Activated CD8-positive, alpha-beta memory T cell treated with anti-CD3 and anti-CD28 coated beads for 1 hour (primary cell): ENCODE data around the gene NLGN4X.

ENCODE experiments used
- DNase-seq, 2 donors: peaks; one replicate each; pipeline ENCODE4 v3.0.0-alpha.2; 2020; ENCODE audit warnings: low read depth in 1 of 2; ENCODE audit errors: extremely low read depth in 1 of 2

NLGN4X gene

GRCh38 chrX:6228720-6229119, at the start of gene NLGN4X:
Gene NLGN4X (minus strand): TSS chrX:6228867. CDS start chrX:6151466, 77,401 bp downstream.
- no peak for DNase-seq

- DNase-seq: no peak
Observed at GRCh38 chrX:6266041-6266440, 37.4 kb upstream of the NLGN4X start.

- no peak for DNase-seq
Observed at GRCh38 chrX:6262959-6263358, 34.3 kb upstream of the NLGN4X start.

- DNase-seq: no peak
Observed at GRCh38 chrX:6257025-6257424, 28.4 kb upstream of the NLGN4X start.

- no peak for DNase-seq
Observed at GRCh38 chrX:6244666-6245065, 16.0 kb upstream of the NLGN4X start.

GRCh38 chrX:6238576-6238975, 9.9 kb upstream of the NLGN4X start:
- DNase-seq: no peak

- no peak for DNase-seq
Observed at GRCh38 chrX:6227935-6228334, 732 bp downstream of the NLGN4X start.

GRCh38 chrX:6227453-6227835, 1.2 kb downstream of the NLGN4X start:
- no peak for DNase-seq

- no peak for DNase-seq
Observed at GRCh38 chrX:6226596-6227452, 1.8 kb downstream of the NLGN4X start.

- DNase-seq: no peak
Observed at GRCh38 chrX:6225911-6226595, 2.6 kb downstream of the NLGN4X start.

- DNase-seq: no peak
Observed at GRCh38 chrX:6225288-6225910, 3.3 kb downstream of the NLGN4X start.

GRCh38 chrX:6223516-6223915, 5.2 kb downstream of the NLGN4X start:
- no peak for DNase-seq

- DNase-seq: no peak
Observed at GRCh38 chrX:6210230-6210629, 18.4 kb downstream of the NLGN4X start.

GRCh38 chrX:6203462-6204215, 25.0 kb downstream of the NLGN4X start:
- no peak for DNase-seq

GRCh38 chrX:6199486-6199885, 29.2 kb downstream of the NLGN4X start:
- no peak for DNase-seq

- no peak for DNase-seq
Observed at GRCh38 chrX:6187256-6187655, 41.4 kb downstream of the NLGN4X start.

GRCh38 chrX:6184900-6185515, 43.7 kb downstream of the NLGN4X start:
- DNase-seq: no peak

GRCh38 chrX:6175914-6176313, 52.8 kb downstream of the NLGN4X start:
- no peak for DNase-seq

- DNase-seq: no peak
Observed at GRCh38 chrX:6170424-6170823, 58.2 kb downstream of the NLGN4X start.

GRCh38 chrX:6169407-6169806, 59.3 kb downstream of the NLGN4X start:
- DNase-seq: no peak

- no peak for DNase-seq
Observed at GRCh38 chrX:6163721-6164120, 64.9 kb downstream of the NLGN4X start.
